ENCODE results near the gene CLSTN1.
"Not testable (repeated sequence)": the region's sequence is repeated elsewhere in the genome, so short reads cannot be mapped to it uniquely, and the experiment has no call there.

CLSTN1 gene

DNA sequence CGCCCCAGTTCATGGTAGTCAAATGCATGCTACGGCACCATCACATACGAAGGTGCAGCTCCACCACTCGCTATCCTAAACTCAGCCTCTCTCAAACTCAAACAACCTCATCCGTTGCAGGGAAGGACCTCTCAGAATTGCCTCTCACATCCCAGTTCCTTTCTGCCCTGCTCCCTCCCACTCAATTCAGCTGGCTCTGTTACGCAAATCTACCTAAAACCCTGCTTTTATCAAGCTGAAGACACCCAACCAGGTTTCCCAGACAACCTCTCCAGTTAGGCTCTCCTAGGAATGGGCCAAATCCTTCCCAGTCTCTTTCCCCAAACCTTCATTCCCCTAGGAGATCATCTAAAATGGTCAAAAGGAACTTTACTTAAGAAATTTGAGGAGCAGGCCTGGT is 62.9 kb downstream of the CLSTN1 start:
- no peak for DNase-seq

DNA sequence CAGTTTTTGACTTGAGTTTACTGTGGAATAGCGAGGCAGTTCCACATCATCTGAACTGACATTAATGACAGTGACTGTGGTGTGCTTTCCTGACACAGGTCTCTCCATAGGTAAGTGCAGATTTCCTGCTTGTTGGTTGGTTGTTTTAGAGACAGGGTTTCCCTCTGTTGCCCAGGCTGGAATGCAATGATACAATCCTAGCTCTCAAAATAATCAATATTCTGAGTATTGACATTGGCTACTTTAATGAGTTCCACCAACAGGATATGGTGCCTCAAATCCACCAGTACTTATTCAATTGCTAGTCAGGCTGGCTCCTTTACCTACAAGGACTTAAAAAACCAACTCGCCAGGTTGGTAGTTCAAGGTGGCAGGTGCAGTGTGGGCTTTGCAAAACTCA is 63.8 kb downstream of the CLSTN1 start:
- peak; percentile 74 for DNase-seq

DNA sequence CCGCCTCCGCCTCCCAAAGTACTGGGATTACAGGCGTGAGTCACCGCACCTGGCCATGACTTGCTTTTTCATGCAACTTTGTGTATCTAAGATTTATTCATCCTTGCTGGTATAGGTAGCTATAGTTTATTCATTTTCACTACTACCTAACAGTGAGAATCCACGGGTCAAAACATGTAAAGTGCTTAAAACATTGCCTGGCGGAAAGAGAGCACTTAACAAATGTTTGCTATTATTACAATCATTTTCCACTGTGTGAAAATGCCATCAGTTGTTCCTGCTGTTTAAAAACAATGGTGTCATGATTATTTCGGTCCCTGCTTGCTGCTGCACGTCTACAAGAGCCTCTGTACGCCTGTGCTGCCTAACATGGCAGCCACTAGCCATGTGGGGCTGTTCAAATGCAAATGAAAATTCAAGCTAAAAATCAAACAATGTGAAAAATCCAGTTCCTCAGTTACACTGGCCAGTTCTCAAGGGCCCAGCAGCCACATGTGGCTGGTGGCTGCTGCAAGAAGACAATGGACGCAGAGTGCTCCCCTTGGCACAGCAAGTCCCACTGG is 65.1 kb downstream of the CLSTN1 start:
- DNase-seq = no peak

DNA sequence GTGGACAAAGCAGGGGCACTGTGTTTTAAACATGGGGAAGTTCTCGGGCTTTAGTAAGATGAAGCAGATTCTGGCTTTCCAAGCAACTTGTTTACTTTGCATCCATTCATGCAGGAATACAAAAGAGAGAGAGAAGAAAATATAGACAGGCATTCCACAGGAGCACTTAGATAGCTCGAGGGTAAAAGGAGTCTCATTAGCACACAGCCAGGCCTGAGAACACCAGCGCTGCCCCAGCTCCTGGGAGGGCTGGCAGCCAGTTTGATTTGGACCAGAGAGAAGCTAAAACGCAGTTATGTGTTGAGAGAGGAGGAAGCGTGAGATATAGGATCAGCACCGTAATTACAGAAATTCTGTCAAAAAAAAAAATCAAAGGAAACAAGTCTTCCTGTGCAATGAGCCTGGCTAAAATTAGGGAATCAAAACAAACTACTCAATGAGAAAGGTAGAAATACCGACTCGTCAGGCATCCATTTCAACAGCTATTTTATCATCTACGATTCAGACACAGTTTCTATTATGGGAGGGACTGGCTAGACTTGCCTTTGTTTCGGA is 68.2 kb downstream of the CLSTN1 start:
- no peak for DNase-seq

DNA sequence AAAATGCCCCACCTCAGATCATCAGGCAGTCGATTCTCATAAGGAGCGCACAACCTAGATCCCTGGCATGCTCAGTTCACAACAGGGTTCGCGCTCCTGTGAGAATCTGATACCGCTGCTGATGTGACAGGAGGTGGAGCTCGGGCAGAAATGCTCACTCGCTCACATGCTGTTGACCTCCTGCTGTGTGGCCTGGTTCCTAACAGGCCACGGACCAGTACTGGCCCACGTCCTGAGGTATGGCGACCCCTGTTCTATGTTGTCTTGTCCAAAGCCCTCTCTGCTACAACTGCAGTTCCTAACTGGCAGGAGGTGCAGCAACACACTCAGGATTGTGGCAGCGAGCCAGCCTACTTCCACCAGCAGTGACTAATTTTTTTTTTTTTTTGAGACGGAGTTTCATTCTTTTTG is 70.6 kb downstream of the CLSTN1 start:
- no peak for DNase-seq

DNA sequence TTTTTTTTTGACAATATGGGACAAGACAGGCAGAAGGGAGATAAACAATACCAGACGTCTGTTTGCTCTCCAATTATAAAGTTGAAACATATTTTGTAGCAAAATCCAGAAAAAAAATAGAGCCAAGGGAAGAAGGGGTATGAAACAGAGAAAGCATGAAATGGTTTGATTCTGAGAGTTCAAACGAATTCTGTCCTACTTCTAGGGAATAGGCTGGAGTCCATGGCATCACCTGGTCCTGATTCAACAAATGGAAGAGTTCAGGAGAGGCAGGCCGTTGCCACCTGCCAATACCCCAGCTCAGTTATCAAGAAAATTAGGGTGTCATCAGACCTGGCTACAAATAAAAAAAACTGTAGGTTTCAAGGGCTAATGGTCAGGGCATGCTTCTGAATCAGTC is 71.8 kb downstream of the CLSTN1 start:
- no peak for DNase-seq

DNA sequence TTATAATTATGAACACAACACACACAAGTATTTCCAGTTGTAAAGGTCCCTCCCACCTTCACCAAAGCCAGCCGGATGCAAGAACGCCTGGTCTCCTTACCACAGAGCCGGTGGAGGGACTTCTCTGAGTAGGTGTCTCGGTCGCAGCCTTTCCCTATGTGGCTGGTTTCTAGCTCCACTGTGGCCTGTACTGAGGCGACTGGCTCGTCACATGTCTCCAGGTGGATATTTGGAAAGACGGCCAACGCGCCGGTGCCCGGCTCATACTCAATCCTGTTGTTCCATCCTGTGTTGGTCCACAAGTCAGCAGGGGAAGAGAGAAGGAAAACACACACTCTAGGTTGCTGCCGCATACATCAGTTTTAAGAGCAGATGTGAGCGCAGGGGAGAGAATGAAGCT is 74.4 kb downstream of the CLSTN1 start:
- DNase-seq = no peak

DNA sequence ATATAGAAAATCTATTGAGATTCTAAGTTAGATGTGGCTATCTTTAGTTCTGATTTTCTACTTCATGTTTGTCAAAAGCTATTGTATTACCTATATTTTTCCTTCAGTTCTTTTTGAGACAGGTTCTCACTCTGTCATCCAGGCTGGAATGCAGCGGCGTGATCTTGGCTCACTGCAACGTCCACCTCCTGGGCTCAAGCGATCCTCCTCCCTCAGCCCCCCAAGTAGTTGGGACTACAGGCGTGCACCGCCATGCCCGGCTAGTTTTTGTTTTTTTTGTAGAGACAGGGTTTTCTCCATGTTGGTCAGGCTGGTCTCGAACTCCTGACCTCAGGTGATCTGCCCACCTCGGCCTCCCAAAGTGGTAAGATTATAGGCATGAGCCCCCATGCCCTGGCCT is 75.4 kb downstream of the CLSTN1 start:
- DNase-seq = not testable (repeated sequence)

DNA sequence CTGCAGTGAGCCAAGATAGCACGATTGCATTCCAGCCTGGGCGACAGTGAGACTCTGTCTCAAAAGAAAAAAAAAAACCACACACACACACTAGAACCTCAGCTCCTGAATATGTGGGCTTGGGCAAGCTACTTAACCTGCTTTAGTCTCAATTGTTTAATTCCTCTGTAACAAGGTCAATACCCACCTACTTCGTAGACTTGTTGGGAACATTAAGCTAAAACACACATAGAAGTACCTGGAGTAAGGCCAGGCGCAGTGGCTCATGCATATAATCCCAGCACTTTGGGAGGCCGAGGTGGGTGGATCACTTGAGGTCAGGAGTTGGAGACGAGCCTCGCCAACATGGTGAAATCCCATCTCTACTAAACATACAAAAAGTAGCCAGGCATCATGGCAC is 77.1 kb downstream of the CLSTN1 start:
- DNase-seq = no peak

DNA sequence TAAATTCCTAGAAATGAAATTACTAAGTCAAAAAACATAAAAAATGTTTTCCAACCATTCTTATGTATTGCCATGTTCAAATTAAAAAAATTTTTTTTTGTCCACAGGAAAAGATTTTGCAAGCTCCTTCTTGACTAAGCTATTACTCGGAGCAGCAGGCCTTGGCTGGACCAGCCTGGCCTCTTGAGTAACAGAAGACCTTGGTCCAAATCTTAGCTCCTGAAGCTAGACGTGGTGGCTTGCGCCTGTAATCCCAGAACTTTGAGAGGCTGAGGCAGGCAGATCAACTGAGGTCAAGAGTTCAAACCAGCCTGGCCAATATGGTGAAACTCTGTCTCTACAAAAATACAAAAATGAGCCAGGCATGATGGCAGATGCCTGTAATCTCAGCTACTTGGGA is 77.6 kb downstream of the CLSTN1 start:
- DNase-seq = no peak

DNA sequence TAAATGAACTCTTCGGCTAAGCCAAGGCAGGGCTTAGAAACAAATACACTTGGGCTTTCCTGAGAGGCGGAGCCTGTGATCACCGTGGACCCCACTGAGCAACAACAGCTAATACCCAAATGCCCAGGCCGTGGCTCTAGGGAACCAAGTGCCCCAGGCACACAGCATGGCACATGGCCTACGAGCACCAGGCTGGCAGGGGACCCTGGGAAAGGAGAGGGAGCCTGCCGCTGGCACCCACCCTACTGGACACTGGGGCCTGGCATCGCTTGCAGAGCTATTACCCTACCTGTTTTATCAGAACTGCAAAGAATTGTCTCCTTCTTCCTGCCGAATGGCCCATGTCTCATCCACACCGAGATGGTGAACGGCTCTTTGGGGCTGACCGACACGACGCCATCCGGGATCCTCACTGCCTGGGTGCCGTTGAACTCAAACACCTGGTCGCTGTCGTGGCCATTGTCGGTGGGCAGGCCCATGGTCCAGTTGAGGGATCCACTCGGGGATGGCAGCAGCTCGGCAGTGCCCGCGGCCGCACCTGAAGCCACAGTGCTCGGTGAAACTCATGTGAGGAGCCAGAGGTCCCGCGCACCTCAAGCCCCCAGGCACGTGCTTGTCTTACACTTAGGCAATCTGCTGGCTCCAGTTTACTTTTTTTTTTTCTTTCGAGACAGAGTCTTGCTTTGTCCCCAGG is 79.5 kb downstream of the CLSTN1 start:
- no peak for DNase-seq

DNA sequence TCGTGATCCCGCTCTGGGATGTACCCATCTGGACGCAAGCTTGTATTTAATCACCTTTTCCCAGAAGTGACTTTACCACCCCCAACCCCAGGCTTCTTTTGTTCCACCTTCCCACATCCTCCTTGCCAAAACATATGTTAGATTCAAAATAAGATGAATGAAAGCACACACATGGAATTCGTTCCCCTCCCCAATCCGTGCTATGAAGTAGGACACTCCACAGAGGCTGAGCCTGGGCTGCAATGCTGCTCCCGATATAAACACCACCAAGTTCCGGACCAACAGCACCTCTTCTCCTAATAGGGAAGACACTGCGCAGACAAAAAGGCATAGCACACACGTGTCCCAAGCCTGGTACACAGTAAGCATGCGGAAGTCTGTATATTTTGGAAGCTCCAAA is 86.1 kb downstream of the CLSTN1 start:
- no peak for DNase-seq

DNA sequence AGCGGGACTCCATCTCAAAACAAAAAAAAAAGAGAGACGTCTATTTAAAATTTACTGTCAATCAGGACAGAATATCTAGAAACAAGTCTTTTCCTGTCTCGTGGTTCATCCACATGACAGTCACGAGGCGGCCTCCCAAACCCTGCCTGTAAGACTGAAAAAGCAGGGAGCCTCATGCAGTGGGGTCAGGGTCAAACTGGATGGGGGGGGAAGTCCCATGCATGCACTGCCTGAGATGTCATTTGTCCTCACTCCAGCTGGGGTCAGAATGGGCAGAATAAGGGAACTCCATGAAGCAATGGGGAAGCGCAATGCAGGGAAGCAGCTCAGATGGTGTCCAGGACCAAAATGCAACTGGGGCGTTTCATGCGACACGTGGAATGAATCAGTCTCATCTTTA is 86.7 kb downstream of the CLSTN1 start:
- no peak for DNase-seq

DNA sequence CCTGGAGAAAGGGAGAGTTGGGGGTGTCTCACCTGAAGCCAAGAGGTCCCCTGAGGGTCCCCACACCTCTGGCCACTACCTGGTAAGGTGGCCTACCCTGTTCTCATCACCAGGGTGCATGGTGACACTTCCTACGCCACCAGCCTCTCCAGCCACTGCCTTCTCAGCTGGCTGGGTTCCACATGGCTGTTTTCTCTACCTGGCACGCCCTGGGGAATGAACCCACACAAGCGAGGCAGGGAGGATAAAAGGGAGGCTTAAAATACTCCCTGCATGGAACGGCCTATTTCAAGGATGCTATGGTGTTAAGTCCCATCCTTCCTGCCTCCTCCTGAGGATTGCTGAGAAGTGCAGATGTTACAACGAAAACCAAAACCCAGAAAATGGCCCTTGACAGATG is 87.5 kb downstream of the CLSTN1 start:
- no peak for DNase-seq

DNA sequence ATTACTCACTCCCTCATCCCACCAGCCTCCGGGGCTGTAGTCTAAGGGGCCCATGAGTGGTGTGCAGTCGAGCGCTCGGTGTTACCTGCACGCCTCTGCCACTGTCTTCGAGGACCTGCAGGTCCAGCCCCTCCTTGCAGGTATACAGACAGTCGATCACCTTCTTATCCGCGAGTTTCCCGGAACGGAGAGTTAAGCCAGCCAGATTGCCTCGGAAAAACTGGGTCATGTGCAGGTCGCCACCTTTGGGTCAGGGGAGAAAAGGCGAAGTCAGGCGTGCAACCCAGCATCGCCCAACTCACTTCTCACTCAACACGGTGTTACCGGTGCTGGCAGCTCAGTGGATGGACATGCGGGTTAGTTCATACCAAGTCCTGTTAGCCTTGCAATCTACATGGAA is 88.0 kb downstream of the CLSTN1 start:
- no peak for DNase-seq

DNA sequence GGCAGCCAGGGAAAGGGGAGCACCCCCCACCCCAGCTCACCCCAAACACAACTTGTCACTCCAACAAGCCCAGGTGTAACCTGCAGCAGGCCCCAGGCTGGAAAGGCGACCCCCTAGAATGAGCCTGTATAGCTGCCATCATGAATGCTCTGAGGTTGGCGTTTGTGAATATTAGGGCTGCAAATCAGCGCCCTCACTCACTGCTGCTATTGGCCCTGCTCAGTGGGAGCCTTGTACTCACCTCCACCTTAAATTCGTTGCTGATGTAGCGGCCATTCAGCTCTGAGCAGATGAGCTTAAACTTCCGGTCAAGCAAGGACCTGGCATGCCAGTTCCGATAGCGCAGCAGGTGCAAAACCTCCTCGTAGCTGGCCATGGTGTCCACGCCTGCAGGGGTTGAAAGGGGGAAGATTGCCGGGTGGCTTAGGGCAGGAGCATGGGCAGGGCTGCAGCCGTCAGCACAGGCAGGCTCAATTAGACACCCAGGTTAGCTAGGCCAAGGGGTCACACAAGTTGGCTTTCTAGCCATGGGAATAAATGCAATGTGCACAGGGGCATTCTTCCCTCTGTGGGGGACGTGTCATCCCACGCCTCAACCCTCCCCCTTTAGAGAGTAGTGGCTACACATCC is 90.5 kb downstream of the CLSTN1 start:
- no peak for DNase-seq

DNA sequence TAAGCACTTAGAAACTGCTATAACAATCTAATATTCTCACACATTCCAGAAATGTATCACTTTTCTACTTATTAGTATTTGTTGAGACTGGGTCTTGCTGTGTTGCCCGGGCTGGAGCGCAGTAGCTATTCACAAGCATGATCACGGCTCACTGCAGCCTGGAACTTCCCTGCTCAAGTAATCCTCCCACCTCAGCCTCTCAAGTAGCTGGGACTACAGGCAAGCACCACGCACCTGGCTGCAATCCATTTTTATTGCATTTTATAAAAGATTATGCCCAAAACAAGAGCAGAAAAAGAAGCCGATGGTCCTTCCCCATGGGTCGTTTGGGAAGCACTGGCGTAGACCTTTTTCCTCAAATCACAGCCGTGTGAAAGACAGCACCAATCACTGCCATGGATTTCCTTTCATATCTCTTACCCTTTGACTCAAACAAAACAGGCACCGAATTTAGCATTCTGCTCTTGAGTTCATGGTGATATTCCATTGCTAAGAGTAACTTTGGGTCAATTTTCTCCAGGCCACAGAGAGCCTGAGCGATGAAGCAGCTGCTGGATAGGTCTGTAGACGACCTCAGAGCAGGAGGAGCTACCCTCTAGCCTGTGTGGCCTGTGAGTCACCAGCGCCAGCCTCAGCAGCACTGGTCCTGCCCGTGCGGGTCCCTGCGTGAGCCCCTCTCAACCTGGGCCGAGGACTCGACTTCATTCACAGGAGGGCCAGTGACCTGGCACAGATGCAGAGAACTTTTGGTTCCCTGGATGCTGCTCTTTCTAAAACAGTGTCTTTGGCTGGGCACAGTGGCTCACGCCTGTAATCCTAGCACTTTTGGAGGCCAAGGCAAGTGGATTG is 91.4 kb downstream of the CLSTN1 start:
- no peak for DNase-seq

DNA sequence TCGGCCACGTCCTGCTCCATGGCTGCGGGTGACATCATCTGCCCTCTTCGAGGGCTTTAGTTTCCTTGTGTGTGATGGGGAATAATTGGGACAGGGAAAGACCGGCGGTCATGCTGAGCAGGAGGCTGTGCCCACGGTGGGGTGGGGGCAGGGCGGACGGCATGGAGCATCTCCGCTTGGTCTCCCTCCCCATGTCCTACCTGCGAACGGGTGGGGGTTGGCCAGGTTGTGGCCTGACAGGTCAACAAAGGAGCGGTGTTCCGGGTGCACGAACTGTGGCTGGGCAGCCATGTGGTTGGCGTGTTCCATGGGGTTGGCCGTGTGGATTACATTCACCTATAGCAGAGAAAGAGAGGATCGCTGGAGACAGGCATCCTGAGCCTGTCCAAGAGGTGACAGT is 92.2 kb downstream of the CLSTN1 start:
- DNase-seq = no peak

DNA sequence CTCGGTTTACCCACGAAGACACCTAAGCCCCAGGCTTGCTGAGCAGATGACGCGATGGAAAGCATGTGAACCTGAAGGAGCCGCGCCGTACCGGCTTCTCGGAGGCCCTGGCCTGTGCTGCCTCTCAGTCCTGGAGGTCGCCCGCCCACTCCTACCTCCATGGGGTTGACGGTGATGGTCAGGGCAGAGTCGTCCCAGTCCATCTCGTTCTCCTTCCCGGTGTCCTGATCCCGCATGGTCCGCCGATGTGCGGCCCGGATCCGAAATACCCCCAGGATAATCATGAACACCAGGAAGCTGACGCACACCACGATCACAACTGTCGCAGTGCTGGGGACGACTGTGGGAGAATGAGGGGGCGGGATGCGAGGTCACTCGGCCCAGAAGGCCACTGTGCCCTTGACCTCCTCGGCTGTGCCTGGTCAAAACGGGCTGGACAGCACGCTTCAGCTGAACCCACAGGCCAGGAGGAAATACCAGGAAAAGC is 92.7 kb downstream of the CLSTN1 start:
- DNase-seq = no peak

DNA sequence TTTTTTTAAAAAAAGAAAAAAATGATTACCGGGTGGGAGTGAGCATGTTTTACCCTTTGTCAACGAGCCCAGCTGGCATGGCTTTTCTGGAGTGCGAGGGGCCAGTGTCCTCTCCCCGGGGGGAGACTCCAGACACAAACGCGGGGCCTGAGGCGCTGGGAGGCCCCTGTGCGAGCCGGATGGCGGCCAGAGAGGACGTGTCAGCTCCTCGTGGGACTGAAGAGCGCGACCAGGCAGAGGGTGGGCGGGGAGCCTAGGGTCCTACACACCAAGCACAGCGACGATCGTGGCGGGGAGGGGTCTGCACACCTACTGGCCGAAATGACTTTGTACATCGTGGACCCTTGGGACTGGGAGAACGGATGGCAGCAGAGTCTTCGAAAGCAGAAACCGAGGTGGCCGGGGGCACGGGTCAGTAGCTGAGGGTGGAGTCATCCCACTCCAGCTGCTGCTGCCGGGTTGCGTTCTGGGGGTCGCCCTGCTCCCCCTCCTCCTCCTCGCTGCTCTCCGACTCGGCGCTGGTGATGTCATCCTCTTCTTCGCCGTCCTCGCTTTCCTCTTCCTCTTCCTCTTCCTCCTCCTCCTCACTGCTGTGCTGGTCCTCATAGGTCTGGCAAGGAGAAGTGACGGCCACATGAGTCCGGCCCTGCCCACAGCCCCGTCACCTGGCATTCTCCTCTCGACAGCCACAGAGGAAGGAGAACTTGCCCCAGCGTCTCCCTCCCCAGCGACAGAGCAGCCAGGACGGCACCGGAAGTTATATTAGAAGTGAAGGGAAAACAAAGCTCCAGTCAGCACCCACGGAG is 93.5 kb downstream of the CLSTN1 start:
- DNase-seq = no peak

DNA sequence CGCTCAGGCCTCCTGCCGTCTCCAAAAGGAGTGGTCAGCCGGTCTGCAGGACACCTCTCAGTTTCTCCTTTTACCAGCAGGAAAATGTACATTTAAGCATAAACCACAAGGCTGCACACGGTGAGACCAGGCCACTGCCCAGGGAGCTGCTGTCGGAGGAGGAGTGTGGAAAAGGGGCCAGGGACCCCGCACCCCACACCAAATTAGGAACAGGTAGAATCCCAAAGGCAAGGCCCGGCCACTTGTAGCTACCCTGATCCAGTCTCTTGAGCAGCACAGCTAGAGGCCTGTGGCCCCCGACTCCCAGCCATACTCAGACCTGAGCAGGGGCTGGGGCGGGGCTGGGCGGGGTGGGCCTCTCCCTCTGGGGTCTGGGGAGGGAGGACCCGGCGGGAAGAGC is 94.2 kb downstream of the CLSTN1 start:
- DNase-seq = no peak
